Transverse colon (tissue), 4 donors: ENCODE data around the gene SLX4IP. TPM values are rescaled to one million over a fixed set of nuclear protein-coding genes. Genes with fewer than 3 reads are reported as not detected.

Experiments used
- DNase-seq: peaks from one replicate; pipeline ENCODE4 v3.0.0-alpha.2; 2019
- H3K27ac ChIP-seq, 4 donors: fragments of 200-600 bp; sonication (generic); 2 replicates each; pipeline ENCODE4 v1.5.1; 2016 to 2018; ENCODE audit warnings: inconsistent platforms in 4 of 4
- H3K27me3 ChIP-seq: fragments of 200-600 bp; sonication (generic); 2 replicates; pipeline ENCODE4 v1.5.1; 2017; ENCODE audit warnings: inconsistent platforms
- H3K36me3 ChIP-seq, 4 donors: fragments of 200-600 bp; sonication (generic); 2 replicates each; pipeline ENCODE4 v1.5.1; 2017 to 2019; ENCODE audit warnings: inconsistent platforms in 4 of 4
- H3K4me1 ChIP-seq, 4 donors: fragments of 200-600 bp; sonication (generic); 2 replicates each; pipeline ENCODE4 v1.5.1; 2017 to 2020; ENCODE audit warnings: inconsistent platforms in 4 of 4
- H3K4me3 ChIP-seq, 4 donors: fragments of 200-600 bp; sonication (generic); 1 replicate in 1 of 4; 2 replicates in 3 of 4; pipeline versions ENCODE4 v1.5.1 to v1.6.1; 2017 to 2019; ENCODE audit warnings: inconsistent platforms in 4 of 4
- H3K9me3 ChIP-seq, 2 donors: fragments of 200-600 bp; sonication (generic); 2 replicates each; pipeline ENCODE4 v1.5.1; 2017 to 2019; ENCODE audit warnings: inconsistent platforms in 2 of 2
- EP300 ChIP-seq: sonication (generic); formaldehyde crosslinking; IDR thresholded peaks from one replicate; pipeline ENCODE4 v1.6.1; 2017; ENCODE audit warnings: antibody characterized with exemption, low read depth
- POLR2A ChIP-seq: fragments of 450-650 bp; IDR thresholded peaks from one replicate; pipeline ENCODE4 v1.6.1; 2016; ENCODE audit warnings: antibody characterized with exemption, mild to moderate bottlenecking, moderate library complexity
- POLR2AphosphoS5 ChIP-seq, 3 donors: sonication (generic); formaldehyde crosslinking; IDR thresholded peaks; one replicate each; pipeline ENCODE4 v1.6.1; 2016; ENCODE audit warnings: antibody characterized with exemption in 3 of 3
- WGBS, 2 donors: methylation state at CpG; one replicate each; pipeline ENCODE4 v1.1.5; 2018; ENCODE audit warnings: low coverage in 1 of 2; 5-methylcytosine and 5-hydroxymethylcytosine counted together
- in situ Hi-C, 4 donors: fragments of 200-750 bp; cut with MboI; loops; one replicate each; pipeline versions ENCODE4 v1.15.0 to v1.15.1; 2017; ENCODE audit warnings: low sequenced_read_pairs in 3 of 4, low pct_ligation_motif_present in 1 of 4, low pct_unique_long_range_greater_than_20kb in 1 of 4
- intact Hi-C: fragments of 100-400 bp; cut with DNase I; formaldehyde crosslinking; loops from one replicate; pipeline ENCODE4 v1.15.1; 2023; ENCODE audit warnings: low total_unique reads
- total RNA-seq, 4 donors: library from RNA; depleted of rRNA; stranded (reverse); fragments of >200 nt; gene quantifications; one replicate each; pipeline ENCODE4 v1.1.0, GENCODE V29; 2016
- TF ChIP-seq, protein P1 (sequence below), 5 experiments: fragments of 200-600 bp in 3 of 5; fragments of 450-650 bp in 2 of 5; sonication (generic) in 3 of 5; IDR thresholded peaks; 1 replicate in 2 of 5; 2 replicates in 3 of 5; pipeline ENCODE4 v1.5.1; 2016 to 2017; ENCODE audit warnings: antibody characterized with exemption in 5 of 5, inconsistent platforms in 3 of 5, mild to moderate bottlenecking in 2 of 5, moderate library complexity in 1 of 5

Gene SLX4IP
- total RNA-seq, 4 donors from 2014 or later = 5.4 to 8.4 (median 7.5) TPM

DNA sequence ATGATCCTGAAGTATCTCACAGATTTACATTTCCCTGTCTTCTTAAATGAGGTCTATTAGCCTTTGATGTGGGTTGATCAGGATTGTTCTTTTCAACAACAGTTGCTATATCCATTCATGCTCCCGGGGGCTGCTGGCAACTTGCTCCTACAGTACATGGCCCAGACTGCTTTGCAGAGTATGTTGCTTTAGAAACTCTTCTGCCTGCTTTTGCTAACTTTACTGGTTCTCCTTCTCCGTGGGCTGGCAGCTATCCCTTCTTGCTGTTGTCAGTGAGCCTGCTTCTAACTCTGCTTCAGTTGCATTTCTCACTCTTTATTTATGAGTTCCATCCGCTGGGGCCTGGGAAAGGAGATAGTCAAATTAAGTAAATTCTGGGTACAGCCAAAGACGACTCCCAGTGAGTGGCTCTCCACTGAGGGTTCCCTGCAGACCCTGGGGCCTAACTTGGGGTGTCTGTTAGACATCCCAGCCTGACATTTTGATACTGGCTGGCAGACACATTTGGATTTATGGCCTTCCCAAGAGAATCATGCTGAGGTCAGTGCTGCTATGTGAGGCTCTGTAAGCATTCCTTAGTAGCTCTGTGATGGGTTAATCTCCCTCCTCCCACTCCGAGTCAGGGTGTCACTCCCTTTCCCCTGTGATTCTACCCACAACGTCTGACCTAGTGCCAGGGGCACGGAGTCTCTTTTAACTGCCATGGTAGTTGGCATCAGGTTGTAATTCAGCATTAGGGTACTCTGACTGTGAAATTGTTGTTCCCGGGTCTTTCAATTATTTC lies 73.6 kb downstream of the SLX4IP start:
- peaks cover 39 to 62% (median 48%) of the 10 kb centered on the region in 4 donors for H3K4me1 ChIP-seq
- DNase-seq = no peak

DNA sequence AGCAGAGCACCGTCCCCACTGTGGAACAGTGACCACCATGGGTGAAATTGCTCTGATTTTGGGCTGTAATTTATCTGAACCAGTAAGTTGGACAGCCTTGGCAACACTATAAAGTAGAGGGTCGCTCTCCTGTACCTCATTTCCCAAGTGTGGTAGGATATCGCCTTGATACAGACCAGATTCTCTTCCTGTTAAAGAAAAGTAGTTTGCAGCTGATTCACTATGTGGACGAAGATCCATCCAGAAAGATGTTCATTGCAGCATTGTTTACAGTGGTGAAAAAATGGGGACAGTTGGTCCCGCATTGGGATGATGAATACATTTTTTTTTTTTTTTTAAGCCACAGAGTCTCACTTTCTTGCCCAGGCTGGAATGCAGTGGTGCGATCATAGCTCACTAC lies 74.3 kb downstream of the SLX4IP start:
- peak overlapping the region; percentile 43 to 87 (median 80) for H3K27ac ChIP-seq
- WGBS, 2 donors = 62 to 91% methylated on average over 4 to 6 of the region's 6 CpGs
- peaks cover 38 to 64% (median 46%) of the 10 kb centered on the region in 4 donors for H3K4me1 ChIP-seq
- intact Hi-C loops (no loop called here), in situ Hi-C loops (no loop called here)
- H3K4me3 ChIP-seq = no peak overlapping the region
- TF ChIP-seq POLR2A = no peak
- TF ChIP-seq EP300 = no peak
- TF ChIP-seq POLR2AphosphoS5 (IDR thresholded peaks at IDR 0.05) = no peak
- TF ChIP-seq, protein P1, sequence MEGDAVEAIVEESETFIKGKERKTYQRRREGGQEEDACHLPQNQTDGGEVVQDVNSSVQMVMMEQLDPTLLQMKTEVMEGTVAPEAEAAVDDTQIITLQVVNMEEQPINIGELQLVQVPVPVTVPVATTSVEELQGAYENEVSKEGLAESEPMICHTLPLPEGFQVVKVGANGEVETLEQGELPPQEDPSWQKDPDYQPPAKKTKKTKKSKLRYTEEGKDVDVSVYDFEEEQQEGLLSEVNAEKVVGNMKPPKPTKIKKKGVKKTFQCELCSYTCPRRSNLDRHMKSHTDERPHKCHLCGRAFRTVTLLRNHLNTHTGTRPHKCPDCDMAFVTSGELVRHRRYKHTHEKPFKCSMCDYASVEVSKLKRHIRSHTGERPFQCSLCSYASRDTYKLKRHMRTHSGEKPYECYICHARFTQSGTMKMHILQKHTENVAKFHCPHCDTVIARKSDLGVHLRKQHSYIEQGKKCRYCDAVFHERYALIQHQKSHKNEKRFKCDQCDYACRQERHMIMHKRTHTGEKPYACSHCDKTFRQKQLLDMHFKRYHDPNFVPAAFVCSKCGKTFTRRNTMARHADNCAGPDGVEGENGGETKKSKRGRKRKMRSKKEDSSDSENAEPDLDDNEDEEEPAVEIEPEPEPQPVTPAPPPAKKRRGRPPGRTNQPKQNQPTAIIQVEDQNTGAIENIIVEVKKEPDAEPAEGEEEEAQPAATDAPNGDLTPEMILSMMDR (IDR thresholded peaks at IDR 0.05) = no peak
- no peaks in the 10 kb centered on the region for H3K9me3 ChIP-seq
- DNase-seq = no peak
- no peaks in the 10 kb centered on the region for H3K36me3 ChIP-seq
- H3K27me3 ChIP-seq = no peaks in the 10 kb centered on the region

More for the DNA sequence above, 73.6 kb downstream of the SLX4IP start:
- intact Hi-C loops = no loop called here
- peak overlapping the region; percentile 43 to 87 (median 80) for H3K27ac ChIP-seq
- TF ChIP-seq EP300 (no peak), POLR2AphosphoS5 (IDR thresholded peaks at IDR 0.05) (peak in 2 of 3 donors; percentile 24 to 38), POLR2A (no peak)
- H3K4me3 ChIP-seq = no peak overlapping the region
- H3K36me3 ChIP-seq = no peaks in the 10 kb centered on the region
- 66 to 77% methylated on average over 4 to 8 of the region's 8 CpGs for WGBS, 2 donors
- no peaks in the 10 kb centered on the region for H3K27me3 ChIP-seq
- H3K9me3 ChIP-seq = no peaks in the 10 kb centered on the region
- in situ Hi-C loops = no loop called here

DNA sequence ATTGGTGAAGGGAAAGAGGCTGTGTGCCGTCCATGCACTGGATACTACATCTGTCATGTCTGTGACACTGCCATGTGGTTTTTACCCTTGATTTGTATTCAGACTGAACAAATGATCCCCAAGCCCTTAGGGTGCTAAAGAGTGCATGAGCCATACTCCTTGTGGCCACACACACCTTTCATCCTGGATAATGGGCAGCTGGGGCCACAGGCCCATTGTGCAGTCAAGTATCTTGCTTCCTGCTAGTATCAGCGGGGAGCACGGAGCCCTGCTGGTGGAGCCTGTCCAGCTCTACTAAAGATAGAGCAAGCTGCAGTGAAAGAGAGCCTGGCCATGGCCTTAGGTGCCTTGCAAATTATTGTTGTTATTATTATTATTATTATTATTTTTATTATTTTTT lies 75.1 kb downstream of the SLX4IP start:
- H3K27ac ChIP-seq = peak overlapping the region in 3 of 4 donors; percentile 23 to 84 (median 43)

DNA sequence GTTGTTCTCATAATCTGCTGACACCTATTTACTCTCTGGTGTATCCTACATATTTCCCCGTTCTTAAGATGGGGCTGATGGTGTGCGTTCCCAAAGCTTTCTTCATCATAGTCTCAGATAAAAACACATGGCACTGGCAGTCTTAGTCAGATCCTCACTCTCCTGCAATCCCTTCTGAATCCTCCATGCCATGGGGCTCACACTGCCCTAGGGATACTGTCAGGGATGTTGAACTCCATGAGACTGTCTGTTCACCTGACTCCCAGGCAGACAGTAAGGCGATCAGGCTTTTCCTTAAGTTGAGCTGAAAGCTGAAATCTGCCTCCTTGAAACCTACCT lies 76.0 kb downstream of the SLX4IP start:
- H3K4me3 ChIP-seq = no peak overlapping the region
- TF ChIP-seq, protein P1 (IDR thresholded peaks at IDR 0.05) = no peak
- TF ChIP-seq EP300 (no peak), POLR2AphosphoS5 (IDR thresholded peaks at IDR 0.05) (no peak), POLR2A (no peak)
- 88 to 93% methylated on average over 3 of the region's 3 CpGs for WGBS, 2 donors
- in situ Hi-C loops (no loop called here), intact Hi-C loops (no loop called here)
- DNase-seq = no peak
- H3K27me3 ChIP-seq = no peaks in the 10 kb centered on the region
- H3K9me3 ChIP-seq = no peaks in the 10 kb centered on the region
- H3K27ac ChIP-seq = peak overlapping the region; percentile 72 to 81 (median 74)
- no peaks in the 10 kb centered on the region for H3K36me3 ChIP-seq
- peaks cover 32 to 53% (median 39%) of the 10 kb centered on the region in 4 donors for H3K4me1 ChIP-seq

More for the DNA sequence above, 75.1 kb downstream of the SLX4IP start:
- DNase-seq = no peak
- Histone ChIP-seq H3K27me3 (no peaks in the 10 kb centered on the region), H3K4me1 (peaks cover 35 to 62% (median 44%) of the 10 kb centered on the region in 4 donors), H3K9me3 (no peaks in the 10 kb centered on the region), H3K36me3 (no peaks in the 10 kb centered on the region), H3K4me3 (no peak overlapping the region)
- intact Hi-C loops (no loop called here), in situ Hi-C loops (no loop called here)
- no peak for TF ChIP-seq EP300
- TF ChIP-seq, protein P1 (IDR thresholded peaks at IDR 0.05) = no peak
- no peak for TF ChIP-seq POLR2A
- no peak for TF ChIP-seq POLR2AphosphoS5 (IDR thresholded peaks at IDR 0.05)
- WGBS, 2 donors = 97 to 100% methylated on average over 2 to 3 of the region's 3 CpGs
